Right lobe of liver (tissue), 6 donors: ENCODE results near the gene CIB4. TPM values are rescaled to one million over a fixed set of nuclear protein-coding genes. Genes with fewer than 3 reads are reported as not detected.
A peak's percentile ranks its signal among the peaks of the same experiment; 100 is the strongest.

ENCODE experiments used
- ATAC-seq, 4 donors: fragments of 200-7000 bp; cut with Tn5 transposase; one replicate each; pipeline ENCODE4 v1.9.1; 2020; ENCODE audit warnings: mild to moderate bottlenecking in 4 of 4, moderate library complexity in 4 of 4
- DNase-seq, 3 donors: peaks; one replicate each; pipeline ENCODE4 v3.0.0-alpha.2; 2020
- H3K27ac ChIP-seq, 3 donors: fragments of 200-600 bp; one replicate each; pipeline ENCODE4 v1.8.0; 2022
- H3K27me3 ChIP-seq, 2 donors: fragments of 200-600 bp; one replicate each; pipeline ENCODE4 v1.8.0; 2022
- H3K36me3 ChIP-seq, 4 donors: fragments of 200-600 bp; sonication (generic) in 1 of 4; one replicate each; pipeline versions ENCODE4 v1.5.1 to v1.8.0; 2017 to 2022; ENCODE audit warnings: control low read depth in 1 of 4
- H3K4me1 ChIP-seq, 4 donors: fragments of 200-600 bp; sonication (generic) in 1 of 4; one replicate each; pipeline versions ENCODE4 v1.5.1 to v1.8.0; 2017 to 2022; ENCODE audit warnings: control low read depth in 1 of 4
- H3K4me3 ChIP-seq, 3 donors: fragments of 200-600 bp; one replicate each; pipeline ENCODE4 v1.8.0; 2022
- H3K9me3 ChIP-seq, 4 donors: fragments of 200-600 bp; sonication (generic) in 1 of 4; one replicate each; pipeline versions ENCODE4 v1.5.1 to v1.8.0; 2017 to 2022; ENCODE audit warnings: control low read depth in 1 of 4
- CTCF ChIP-seq, 4 donors: fragments of 200-600 bp in 3 of 4; fragments of 450-650 bp in 1 of 4; IDR thresholded peaks; one replicate each; pipeline versions ENCODE4 v1.5.1 to v1.8.0; 2016 to 2022; ENCODE audit warnings: antibody characterized with exemption in 4 of 4, mild to moderate bottlenecking in 2 of 4
- POLR2A ChIP-seq: fragments of 450-650 bp; IDR thresholded peaks from one replicate; pipeline ENCODE4 v1.6.1; 2017; ENCODE audit warnings: antibody characterized with exemption, mild to moderate bottlenecking
- whole genome bisulfite sequencing: methylation state at CpG from one replicate; pipeline ENCODE4 v1.1.6; 2018; ENCODE audit warnings: low coverage, low lambda C conversion rate; ENCODE audit not compliant: insufficient coverage; ENCODE audit errors: missing lambda C conversion rate; 5-methylcytosine and 5-hydroxymethylcytosine counted together
- intact Hi-C, 2 donors: fragments of 100-400 bp; cut with DNase I; formaldehyde crosslinking; loops; one replicate each; pipeline versions ENCODE4 v1.11.2 to v1.14.1; 2022
- total RNA-seq, 6 experiments: library from RNA; depleted of rRNA in 2 of 6; stranded (reverse); fragments of >200 nt in 2 of 6; fragmentation: NEBNext Ultra II Directional in 3 of 6; extraction: Animal tissue kit (Norgen Biotek cat#: 25700) in 3 of 6; gene quantifications; one replicate each; pipeline versions ENCODE4 v1.1.0 to v1.2.4, GENCODE V29; 2016 to 2023
- donor health status: DM: no; HTN: yes; CAD: no.
- donor health status: DM: no; HTN: no; CAD: no.
- donor health status: DM: no; HTN: no; CAD: no.
- donor health status: DM: no; HTN: yes; CAD: no.
- donor health status: DM: no; HTN: yes; CAD: no.

The CIB4 gene
- total RNA-seq, 6 experiments from 2014 or later = not detected

GRCh38 chr2:26609205-26609631 lies 31.9 kb downstream of the CIB4 start:
- H3K4me1 ChIP-seq = peaks cover 0 to 6% (median 0%) of the 10 kb centered on the region in 4 donors
- no peaks in the 10 kb centered on the region for H3K36me3 ChIP-seq
- TF ChIP-seq CTCF (IDR thresholded peaks at IDR 0.05) (no peak), POLR2A (no peak)
- 87% methylated on average over 5 of the region's 7 CpGs for WGBS
- intact Hi-C loops = loop anchor here (2.0 to 5.0 kb wide), 2 partner anchors 138 to 140 kb away; no protein-coding TSS in a partner anchor
- no peak overlapping the region for H3K4me3 ChIP-seq
- no peak overlapping the region for H3K27ac ChIP-seq
- DNase-seq (no peak), ATAC-seq (no peak)
- no peaks in the 10 kb centered on the region for H3K9me3 ChIP-seq
- no peaks in the 10 kb centered on the region for H3K27me3 ChIP-seq

- no peak for DNase-seq
- Histone ChIP-seq H3K4me1 (peaks cover 0 to 6% (median 0%) of the 10 kb centered on the region in 4 donors), H3K27me3 (no peaks in the 10 kb centered on the region), H3K9me3 (no peaks in the 10 kb centered on the region), H3K4me3 (no peak overlapping the region), H3K27ac (no peak overlapping the region), H3K36me3 (no peaks in the 10 kb centered on the region)
- WGBS = 53% methylated on average over 7 of the region's 8 CpGs
- intact Hi-C loops = loop anchor here (2.0 to 5.0 kb wide), 2 partner anchors 139 to 140 kb away; no protein-coding TSS in a partner anchor
- TF ChIP-seq CTCF (IDR thresholded peaks at IDR 0.05) (no peak), POLR2A (no peak)
- no peak for ATAC-seq
Measured at GRCh38 chr2:26608557-26608956, 32.6 kb downstream of the CIB4 start.

GRCh38 chr2:26607698-26608097 lies 33.5 kb downstream of the CIB4 start:
- no peak overlapping the region for H3K4me3 ChIP-seq
- no peaks in the 10 kb centered on the region for H3K9me3 ChIP-seq
- TF ChIP-seq POLR2A (no peak), CTCF (IDR thresholded peaks at IDR 0.05) (no peak)
- ATAC-seq (no peak), DNase-seq (no peak)
- H3K4me1 ChIP-seq = peaks cover 0 to 6% (median 0%) of the 10 kb centered on the region in 4 donors
- no peaks in the 10 kb centered on the region for H3K36me3 ChIP-seq
- intact Hi-C loops = loop anchor here (2.0 to 5.0 kb wide), 2 partner anchors 140 to 141 kb away; no protein-coding TSS in a partner anchor
- no peaks in the 10 kb centered on the region for H3K27me3 ChIP-seq
- WGBS = 56% methylated on average over 2 of the region's 8 CpGs
- H3K27ac ChIP-seq = no peak overlapping the region

- no peak overlapping the region for H3K27ac ChIP-seq
- no peaks in the 10 kb centered on the region for H3K9me3 ChIP-seq
- DNase-seq (no peak), ATAC-seq (peak in 1 of 4 donors; percentile 16)
- H3K4me3 ChIP-seq = no peak overlapping the region
- no peaks in the 10 kb centered on the region for H3K27me3 ChIP-seq
- peaks cover 0 to 6% (median 0%) of the 10 kb centered on the region in 4 donors for H3K4me1 ChIP-seq
- intact Hi-C loops = loop anchor here in 1 of 2 donors (5.0 kb wide), 1 partner anchor 140 kb away; no protein-coding TSS in a partner anchor
- TF ChIP-seq CTCF (IDR thresholded peaks at IDR 0.05) = no peak
- TF ChIP-seq POLR2A = no peak
- 79% methylated on average over 5 of the region's 5 CpGs for WGBS
- H3K36me3 ChIP-seq = no peaks in the 10 kb centered on the region
Measured at GRCh38 chr2:26606847-26607190, 34.3 kb downstream of the CIB4 start.
